GM10266 (cell line): ENCODE measurements around the gene CACNA1B.

Experiments used
- DNase-seq: peaks from one replicate; pipeline ENCODE4 v3.0.0; 2012; ENCODE audit errors: extremely low spot score
- CTCF ChIP-seq: IDR thresholded peaks from 2 replicates; pipeline ENCODE4 v1.5.1; 2012; ENCODE audit warnings: mild to moderate bottlenecking, low read depth; ENCODE audit not compliant: control insufficient read depth, insufficient read depth; ENCODE audit errors: missing control alignments

The CACNA1B gene

GRCh38 chr9:137948642-137949041, 71.1 kb downstream of the CACNA1B start:
- DNase-seq: no peak

GRCh38 chr9:137949260-137949659, 71.7 kb downstream of the CACNA1B start:
- DNase-seq: no peak
- TF ChIP-seq CTCF: no peak

More at GRCh38 chr9:137948642-137949041, 71.1 kb downstream of the CACNA1B start:
- TF ChIP-seq CTCF: no peak

GRCh38 chr9:137951107-137951506, 73.5 kb downstream of the CACNA1B start:
- DNase-seq: no peak
- TF ChIP-seq CTCF: no peak

- no peak for DNase-seq
- TF ChIP-seq CTCF: no peak
Measured at GRCh38 chr9:137951597-137952490, 74.3 kb downstream of the CACNA1B start.

GRCh38 chr9:137952976-137953666, 75.5 kb downstream of the CACNA1B start:
- DNase-seq: no peak
- TF ChIP-seq CTCF: no peak

- DNase-seq: no peak
- no peak for TF ChIP-seq CTCF
Measured at GRCh38 chr9:137953683-137954438, 76.3 kb downstream of the CACNA1B start.
